Glutamatergic neuron (in vitro differentiated cells): ENCODE data around the gene BCO1. TPM values are rescaled to one million over a fixed set of nuclear protein-coding genes. Genes with fewer than 3 reads are reported as not detected.

Experiments
- DNase-seq: peaks from one replicate; pipeline ENCODE4 v3.0.0; 2022
- H3K27ac Mint-ChIP-seq: one replicate; pipeline ENCODE4 v1.8.0; 2020; ENCODE audit warnings: mild to moderate bottlenecking, mixed read lengths, inconsistent platforms; ENCODE audit not compliant: unreplicated experiment
- H3K27me3 Mint-ChIP-seq: one replicate; pipeline ENCODE4 v1.8.0; 2020; ENCODE audit warnings: mild to moderate bottlenecking, moderate library complexity, mixed read lengths, inconsistent platforms; ENCODE audit not compliant: unreplicated experiment
- H3K36me3 Mint-ChIP-seq: one replicate; pipeline ENCODE4 v1.8.0; 2020; ENCODE audit warnings: mild to moderate bottlenecking, mixed read lengths, inconsistent platforms; ENCODE audit not compliant: unreplicated experiment
- H3K4me1 Mint-ChIP-seq: one replicate; pipeline ENCODE4 v1.8.0; 2020; ENCODE audit warnings: mild to moderate bottlenecking, low read depth, mixed read lengths, inconsistent platforms; ENCODE audit not compliant: unreplicated experiment
- H3K4me3 Mint-ChIP-seq: one replicate; pipeline ENCODE4 v1.8.0; 2020; ENCODE audit warnings: mild to moderate bottlenecking, mixed read lengths, inconsistent platforms; ENCODE audit not compliant: unreplicated experiment
- H3K9me3 Mint-ChIP-seq: one replicate; pipeline ENCODE4 v1.8.0; 2020; ENCODE audit warnings: mild to moderate bottlenecking, moderate library complexity, mixed read lengths, inconsistent platforms; ENCODE audit not compliant: unreplicated experiment
- CTCF ChIP-seq: fragments of 200-600 bp; sonication (generic); IDR thresholded peaks from one replicate; pipeline ENCODE4 v1.5.0; 2021; ENCODE audit not compliant: partially characterized antibody, unreplicated experiment
- total RNA-seq: library from RNA; stranded (reverse); fragmentation: NEBNext Ultra II Directional; extraction: Animal tissue kit (Norgen Biotek cat#: 25700); gene quantifications from one replicate; pipeline ENCODE4 v1.2.1, GENCODE V29; 2021; ENCODE audit not compliant: unreplicated experiment

Gene BCO1
- total RNA-seq, 1 donor from 2014 or later = not detected

- no peak for DNase-seq
- Mint-ChIP-seq H3K27ac (no peak overlapping the region), H3K27me3 (no peaks in the 10 kb centered on the region), H3K4me3 (no peak overlapping the region), H3K9me3 (no peaks in the 10 kb centered on the region), H3K36me3 (peaks cover 4% of the 10 kb centered on the region), H3K4me1 (peaks cover 11% of the 10 kb centered on the region)
- TF ChIP-seq CTCF = no peak
Observed at GRCh38 chr16:81327447-81328196, 89.1 kb downstream of the BCO1 start.

GRCh38 chr16:81329947-81330346 lies 91.5 kb downstream of the BCO1 start:
- H3K4me1 Mint-ChIP-seq = peaks cover 11% of the 10 kb centered on the region
- no peak for TF ChIP-seq CTCF
- no peaks in the 10 kb centered on the region for H3K27me3 Mint-ChIP-seq
- H3K36me3 Mint-ChIP-seq = peaks cover 6% of the 10 kb centered on the region
- H3K27ac Mint-ChIP-seq = no peak overlapping the region
- no peak for DNase-seq
- H3K4me3 Mint-ChIP-seq = peak overlapping the region; percentile 2
- no peaks in the 10 kb centered on the region for H3K9me3 Mint-ChIP-seq

GRCh38 chr16:81333356-81333755 lies 94.9 kb downstream of the BCO1 start:
- Mint-ChIP-seq H3K9me3 (no peaks in the 10 kb centered on the region), H3K27me3 (no peaks in the 10 kb centered on the region), H3K27ac (no peak overlapping the region), H3K36me3 (peaks cover 8% of the 10 kb centered on the region), H3K4me1 (peaks cover 11% of the 10 kb centered on the region), H3K4me3 (no peak overlapping the region)
- DNase-seq = no peak
- TF ChIP-seq CTCF = no peak

- Mint-ChIP-seq H3K36me3 (peaks cover 19% of the 10 kb centered on the region), H3K4me1 (no peaks in the 10 kb centered on the region), H3K27me3 (no peaks in the 10 kb centered on the region), H3K4me3 (no peak overlapping the region), H3K9me3 (no peaks in the 10 kb centered on the region), H3K27ac (no peak overlapping the region)
- DNase-seq = no peak
- no peak for TF ChIP-seq CTCF
Observed at GRCh38 chr16:81335669-81336068, 97.2 kb downstream of the BCO1 start.

- TF ChIP-seq CTCF = no peak
- no peak overlapping the region for H3K4me3 Mint-ChIP-seq
- DNase-seq = no peak
- no peaks in the 10 kb centered on the region for H3K9me3 Mint-ChIP-seq
- no peak overlapping the region for H3K27ac Mint-ChIP-seq
- H3K4me1 Mint-ChIP-seq = no peaks in the 10 kb centered on the region
- H3K27me3 Mint-ChIP-seq = no peaks in the 10 kb centered on the region
- peaks cover 24% of the 10 kb centered on the region for H3K36me3 Mint-ChIP-seq
Observed at GRCh38 chr16:81337097-81337496, 98.6 kb downstream of the BCO1 start.
